H1 (cell line): ENCODE measurements around the gene STXBP5L. TPM values are rescaled to one million over a fixed set of nuclear protein-coding genes. Genes with fewer than 3 reads are reported as not detected.

Experiments
- CHD2 ChIP-seq: IDR thresholded peaks from 2 replicates; pipeline ENCODE4 v1.6.1; 2012; ENCODE audit warnings: low read length, improper control_type of control experiment
- SP4 ChIP-seq: IDR thresholded peaks from 2 replicates; pipeline ENCODE4 v1.6.1; 2012; ENCODE audit warnings: low read length, inconsistent platforms
- TAF7 ChIP-seq: optimal IDR thresholded peaks from 2 replicates; pipeline ENCODE3; 2011; ENCODE audit warnings: low read depth, mild to moderate bottlenecking, inconsistent platforms, low read length, moderate library complexity, borderline replicate concordance
- TEAD4 ChIP-seq: IDR thresholded peaks from 2 replicates; pipeline ENCODE4 v1.6.1; 2012; ENCODE audit warnings: low read depth, low read length, inconsistent platforms, mixed read lengths
- polyA plus RNA-seq, 7 experiments: library from polyadenylated mRNA; depleted of rRNA in 3 of 7; stranded (reverse) in 5 of 7; unstranded in 2 of 7; fragments of >200 nt in 5 of 7; fragments of 200-250 nt in 2 of 7; gene quantifications; 1 replicate in 5 of 7; 2 replicates in 1 of 7; 4 replicates in 1 of 7; pipeline versions ENCODE4 v1.2.1 to v1.2.3, GENCODE V29; 2011 to 2013; ENCODE audit warnings: missing spikeins in 2 of 7, mixed read lengths in 2 of 7
- total RNA-seq: library from RNA; stranded (reverse); fragmentation: NEBNext Ultra II Directional; extraction: Animal tissue kit (Norgen Biotek cat#: 25700); gene quantifications from 2 replicates; pipeline ENCODE4 v1.2.1, GENCODE V29; 2021
- TF ChIP-seq, protein P1 (sequence below), 3 experiments: IDR thresholded peaks; 1 replicate in 2 of 3; 2 replicates in 1 of 3; pipeline versions ENCODE4 v1.5.1 to v1.6.1; 2011; ENCODE audit warnings: low read length in 3 of 3, mild to moderate bottlenecking in 3 of 3, inconsistent platforms in 2 of 3, low read depth in 1 of 3, moderate library complexity in 1 of 3; ENCODE audit not compliant: insufficient read depth in 1 of 3; ENCODE audit errors: control extremely low read depth in 1 of 3

STXBP5L gene
- total and polyA plus RNA-seq, 2 of the 8 experiments (the other 6 are each of a cell fraction or from before 2014, with no cell fraction given): 2.0 to 6.0 TPM

DNA sequence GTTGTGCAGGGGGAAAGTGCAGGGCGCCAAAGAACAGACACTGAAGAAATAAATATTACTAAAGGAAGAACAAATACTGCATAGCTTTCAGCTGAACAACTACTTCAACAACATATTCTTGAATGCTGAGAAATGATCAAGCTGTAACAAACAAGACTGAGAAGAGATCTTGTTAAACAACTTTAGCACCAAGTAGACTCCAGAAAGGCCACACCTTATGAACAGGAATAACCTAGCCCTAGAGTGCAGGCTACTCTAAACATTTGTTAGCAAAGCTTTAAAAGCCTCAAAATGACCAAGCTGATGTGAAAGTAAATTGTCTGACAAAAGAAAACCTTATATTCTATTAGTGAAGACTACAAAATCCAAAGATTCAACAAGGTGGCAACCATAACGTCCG, 554.6 kb downstream of the STXBP5L start (continued):
- TF ChIP-seq TAF7: no peak
- TF ChIP-seq, protein P1, sequence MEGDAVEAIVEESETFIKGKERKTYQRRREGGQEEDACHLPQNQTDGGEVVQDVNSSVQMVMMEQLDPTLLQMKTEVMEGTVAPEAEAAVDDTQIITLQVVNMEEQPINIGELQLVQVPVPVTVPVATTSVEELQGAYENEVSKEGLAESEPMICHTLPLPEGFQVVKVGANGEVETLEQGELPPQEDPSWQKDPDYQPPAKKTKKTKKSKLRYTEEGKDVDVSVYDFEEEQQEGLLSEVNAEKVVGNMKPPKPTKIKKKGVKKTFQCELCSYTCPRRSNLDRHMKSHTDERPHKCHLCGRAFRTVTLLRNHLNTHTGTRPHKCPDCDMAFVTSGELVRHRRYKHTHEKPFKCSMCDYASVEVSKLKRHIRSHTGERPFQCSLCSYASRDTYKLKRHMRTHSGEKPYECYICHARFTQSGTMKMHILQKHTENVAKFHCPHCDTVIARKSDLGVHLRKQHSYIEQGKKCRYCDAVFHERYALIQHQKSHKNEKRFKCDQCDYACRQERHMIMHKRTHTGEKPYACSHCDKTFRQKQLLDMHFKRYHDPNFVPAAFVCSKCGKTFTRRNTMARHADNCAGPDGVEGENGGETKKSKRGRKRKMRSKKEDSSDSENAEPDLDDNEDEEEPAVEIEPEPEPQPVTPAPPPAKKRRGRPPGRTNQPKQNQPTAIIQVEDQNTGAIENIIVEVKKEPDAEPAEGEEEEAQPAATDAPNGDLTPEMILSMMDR (IDR thresholded peaks at IDR 0.05; ENCODE audit: control extremely low read depth in 1 of 3, insufficient read depth in 1 of 3, low read depth in 1 of 3, low read length in 3 of 3): no peak
- TF ChIP-seq TEAD4: no peak
- no peak for TF ChIP-seq CHD2
- TF ChIP-seq SP4: no peak
